ENCODE measurements around the gene GMCL1.

GMCL1 gene

GRCh38 chr2:69907216-69907615, 77.8 kb downstream of the GMCL1 start:
- no peaks in the 10 kb centered on the region for H3K9me3 ChIP-seq (replicated peaks; ENCODE audit: insufficient read depth, low read length)
- no peak overlapping the region for H3K9ac ChIP-seq (ENCODE audit: low read length)
- no peak overlapping the region for H3K27ac ChIP-seq (ENCODE audit: low read length)
- H3F3A ChIP-seq (ENCODE audit: insufficient read depth, low read length), result peaks cover 8% of the 10 kb centered on the region; the same call in 1 of the 2 replicates
- DNase-seq, result no peak
- TF ChIP-seq EZH2 (optimal IDR thresholded peaks at IDR 0.05; ENCODE audit: low read depth, low read length) (no peak), EZH2phosphoT487 (IDR thresholded peaks at IDR 0.05; ENCODE audit: low read length) (no peak), CTCF (IDR thresholded peaks at IDR 0.05; ENCODE audit: low read length) (no peak)
- H3K4me2 ChIP-seq (ENCODE audit: low read depth, low read length), result no peak overlapping the region
- H3K4me3 ChIP-seq (ENCODE audit: low read length), result no peak overlapping the region
- no peaks in the 10 kb centered on the region for H3K9me2 ChIP-seq (replicated peaks; ENCODE audit: insufficient read depth, low read length)
- no peaks in the 10 kb centered on the region for H3K4me1 ChIP-seq (ENCODE audit: low read length)
- H3K79me2 ChIP-seq (ENCODE audit: low read length), result no peaks in the 10 kb centered on the region
- H4K20me1 ChIP-seq (ENCODE audit: insufficient read depth, low read length), result no peaks in the 10 kb centered on the region
- no peak overlapping the region for H2AFZ ChIP-seq (ENCODE audit: low read length)
- no peaks in the 10 kb centered on the region for H3K27me3 ChIP-seq (replicated peaks; ENCODE audit: insufficient read depth, low read length)
- peaks cover 10% of the 10 kb centered on the region; the same call in 1 of the 2 replicates for H3K36me3 ChIP-seq (replicated peaks; ENCODE audit: insufficient read depth, low read length)

GRCh38 chr2:69911985-69912563, 82.6 kb downstream of the GMCL1 start:
- H2AFZ ChIP-seq (ENCODE audit: low read length), result no peak overlapping the region
- peaks cover 17% of the 10 kb centered on the region; the same call in 1 of the 2 replicates for H3F3A ChIP-seq (ENCODE audit: insufficient read depth, low read length)
- no peaks in the 10 kb centered on the region for H3K9me3 ChIP-seq (replicated peaks; ENCODE audit: insufficient read depth, low read length)
- DNase-seq, result peak; percentile 79
- peaks cover 12% of the 10 kb centered on the region; the same call in 1 of the 2 replicates for H3K4me1 ChIP-seq (ENCODE audit: low read length)
- H3K27me3 ChIP-seq (replicated peaks; ENCODE audit: insufficient read depth, low read length), result no peaks in the 10 kb centered on the region
- H3K9me2 ChIP-seq (replicated peaks; ENCODE audit: insufficient read depth, low read length), result no peaks in the 10 kb centered on the region
- no peak overlapping the region for H3K9ac ChIP-seq (ENCODE audit: low read length)
- no peaks in the 10 kb centered on the region for H4K20me1 ChIP-seq (ENCODE audit: insufficient read depth, low read length)
- no peak for TF ChIP-seq EZH2phosphoT487 (IDR thresholded peaks at IDR 0.05; ENCODE audit: low read length)
- peak; percentile 67 for TF ChIP-seq CTCF (IDR thresholded peaks at IDR 0.05; ENCODE audit: low read length)
- no peak overlapping the region for H3K27ac ChIP-seq (ENCODE audit: low read length)
- no peak overlapping the region for H3K4me3 ChIP-seq (ENCODE audit: low read length)
- H3K36me3 ChIP-seq (replicated peaks; ENCODE audit: insufficient read depth, low read length), result no peaks in the 10 kb centered on the region; the same call in 1 of the 2 replicates
- peaks cover 14% of the 10 kb centered on the region; the same call in 1 of the 2 replicates for H3K79me2 ChIP-seq (ENCODE audit: low read length)
- H3K4me2 ChIP-seq (ENCODE audit: low read depth, low read length), result no peak overlapping the region

GRCh38 chr2:69914164-69914949, 84.9 kb downstream of the GMCL1 start:
- H3K9me2 ChIP-seq (replicated peaks; ENCODE audit: insufficient read depth, low read length), result no peaks in the 10 kb centered on the region
- no peaks in the 10 kb centered on the region for H4K20me1 ChIP-seq (ENCODE audit: insufficient read depth, low read length)
- peaks cover 17% of the 10 kb centered on the region; the same call in 1 of the 2 replicates for H3F3A ChIP-seq (ENCODE audit: insufficient read depth, low read length)
- peak overlapping the region; percentile 91 for H3K9ac ChIP-seq (ENCODE audit: low read length)
- H3K4me2 ChIP-seq (ENCODE audit: low read depth, low read length), result peak overlapping the region; percentile 84
- peak overlapping the region; percentile 84 for H3K4me3 ChIP-seq (ENCODE audit: low read length)
- no peaks in the 10 kb centered on the region for H3K27me3 ChIP-seq (replicated peaks; ENCODE audit: insufficient read depth, low read length)
- H3K9me3 ChIP-seq (replicated peaks; ENCODE audit: insufficient read depth, low read length), result no peaks in the 10 kb centered on the region
- peak; percentile 100 for DNase-seq
- TF ChIP-seq EZH2phosphoT487 (IDR thresholded peaks at IDR 0.05; ENCODE audit: low read length), result no peak
- no peak for TF ChIP-seq EZH2 (optimal IDR thresholded peaks at IDR 0.05; ENCODE audit: low read depth, low read length)
- peak; percentile 20; the same call in 1 of the 2 replicates for TF ChIP-seq CTCF (IDR thresholded peaks at IDR 0.05; ENCODE audit: low read length)
- peaks cover 12% of the 10 kb centered on the region; the same call in 1 of the 2 replicates for H3K4me1 ChIP-seq (ENCODE audit: low read length)
- no peaks in the 10 kb centered on the region for H3K36me3 ChIP-seq (replicated peaks; ENCODE audit: insufficient read depth, low read length)
- H2AFZ ChIP-seq (ENCODE audit: low read length), result peak overlapping the region; percentile 75
- H3K27ac ChIP-seq (ENCODE audit: low read length), result peak overlapping the region; percentile 88
- H3K79me2 ChIP-seq (ENCODE audit: low read length), result peaks cover 16% of the 10 kb centered on the region; the same call in 1 of the 2 replicates

All from MM.1S (cell line).